HEK293 (cell line): ENCODE data around the gene PPOX.

ENCODE experiments used
- HOXC10 ChIP-seq: sonication (generic); formaldehyde crosslinking; IDR thresholded peaks from 2 replicates; pipeline ENCODE4 v1.8.1; 2023; ENCODE audit warnings: mild to moderate bottlenecking, missing genetic modification reagents
- SCRT2 ChIP-seq: fragments of 450-650 bp; formaldehyde crosslinking; IDR thresholded peaks from 2 replicates; pipeline ENCODE4 v1.5.1; 2016; ENCODE audit warnings: missing biosample characterization, missing genetic modification characterization
- ZBTB17 ChIP-seq: fragments of 450-650 bp; formaldehyde crosslinking; IDR thresholded peaks from 2 replicates; pipeline ENCODE4 v1.5.1; 2016; ENCODE audit warnings: missing biosample characterization, missing genetic modification characterization
- ZBTB20 ChIP-seq: fragments of 450-650 bp; formaldehyde crosslinking; IDR thresholded peaks from 2 replicates; pipeline ENCODE4 v1.5.1; 2016; ENCODE audit warnings: missing biosample characterization, missing genetic modification characterization
- ZFP41 ChIP-seq: fragments of 450-650 bp; formaldehyde crosslinking; IDR thresholded peaks from 2 replicates; pipeline ENCODE4 v1.5.1; 2016; ENCODE audit warnings: missing biosample characterization, missing genetic modification characterization, borderline replicate concordance
- ZNF169 ChIP-seq: fragments of 450-650 bp; formaldehyde crosslinking; IDR thresholded peaks from 2 replicates; pipeline ENCODE4 v1.5.1; 2016; ENCODE audit warnings: missing biosample characterization, missing genetic modification characterization
- ZNF24 ChIP-seq: fragments of 450-650 bp; formaldehyde crosslinking; IDR thresholded peaks from 2 replicates; pipeline ENCODE4 v1.5.1; 2016; ENCODE audit warnings: missing biosample characterization, missing genetic modification characterization
- ZNF26 ChIP-seq: fragments of 450-650 bp; formaldehyde crosslinking; IDR thresholded peaks from 2 replicates; pipeline ENCODE4 v1.5.1; 2016; ENCODE audit warnings: missing biosample characterization, missing genetic modification characterization
- ZNF324 ChIP-seq: fragments of 450-650 bp; formaldehyde crosslinking; IDR thresholded peaks from 2 replicates; pipeline ENCODE4 v1.5.1; 2016; ENCODE audit warnings: missing biosample characterization, missing genetic modification characterization
- ZNF341 ChIP-seq: fragments of 450-650 bp; formaldehyde crosslinking; IDR thresholded peaks from 2 replicates; pipeline ENCODE4; 2016; ENCODE audit warnings: low read depth, missing biosample characterization, missing genetic modification characterization
- ZNF510 ChIP-seq: fragments of 450-650 bp; formaldehyde crosslinking; IDR thresholded peaks from 2 replicates; pipeline ENCODE4 v1.5.1; 2018; ENCODE audit warnings: mild to moderate bottlenecking, missing genetic modification characterization, missing biosample characterization; ENCODE audit not compliant: insufficient replicate concordance
- ZNF514 ChIP-seq: fragments of 450-650 bp; formaldehyde crosslinking; IDR thresholded peaks from 2 replicates; pipeline ENCODE4 v1.5.1; 2016; ENCODE audit warnings: missing biosample characterization, missing genetic modification characterization
- ZNF521 ChIP-seq: fragments of 450-650 bp; formaldehyde crosslinking; IDR thresholded peaks from 2 replicates; pipeline ENCODE4 v1.5.1; 2017; ENCODE audit warnings: missing biosample characterization, mild to moderate bottlenecking, missing genetic modification characterization
- ZNF585B ChIP-seq: fragments of 450-650 bp; formaldehyde crosslinking; IDR thresholded peaks from 2 replicates; pipeline ENCODE4 v1.5.1; 2016; ENCODE audit warnings: missing biosample characterization, missing genetic modification characterization
- ZNF777 ChIP-seq: fragments of 450-650 bp; formaldehyde crosslinking; IDR thresholded peaks from 2 replicates; pipeline ENCODE4 v1.5.1; 2017; ENCODE audit warnings: missing biosample characterization, missing genetic modification characterization, borderline replicate concordance
- ZNF785 ChIP-seq: fragments of 450-650 bp; formaldehyde crosslinking; IDR thresholded peaks from 2 replicates; pipeline ENCODE4 v1.5.1; 2016; ENCODE audit warnings: missing biosample characterization, missing genetic modification characterization
- ZSCAN23 ChIP-seq: fragments of 450-650 bp; formaldehyde crosslinking; IDR thresholded peaks from 2 replicates; pipeline ENCODE4 v1.5.1; 2016; ENCODE audit warnings: missing biosample characterization, missing genetic modification characterization
- TF ChIP-seq, protein P1 (sequence below): fragments of 450-650 bp; formaldehyde crosslinking; IDR thresholded peaks from 2 replicates; pipeline ENCODE4 v1.5.1; 2017; ENCODE audit warnings: missing biosample characterization, missing genetic modification characterization
- TF ChIP-seq, protein P2 (sequence below): fragments of 450-650 bp; formaldehyde crosslinking; conservative IDR thresholded peaks from 2 replicates; pipeline ENCODE4 v1.5.1; 2016; ENCODE audit warnings: low read depth, missing biosample characterization, missing genetic modification characterization
- TF ChIP-seq, protein P3 (sequence below): fragments of 450-650 bp; formaldehyde crosslinking; IDR thresholded peaks from 2 replicates; pipeline ENCODE4 v1.5.1; 2016; ENCODE audit warnings: missing biosample characterization, missing genetic modification characterization
- TF ChIP-seq, protein P4 (sequence below): fragments of 450-650 bp; formaldehyde crosslinking; IDR thresholded peaks from 2 replicates; pipeline ENCODE4 v1.5.1; 2016; ENCODE audit warnings: missing biosample characterization, missing genetic modification characterization, borderline replicate concordance
- TF ChIP-seq, protein P5 (sequence below): fragments of 450-650 bp; formaldehyde crosslinking; optimal IDR thresholded peaks from 2 replicates; pipeline ENCODE3; 2016; ENCODE audit warnings: missing biosample characterization, mild to moderate bottlenecking, missing genetic modification characterization

Gene PPOX

GRCh38 chr1:161133220-161133740, 32.9 kb upstream of the PPOX start (continued):
- TF ChIP-seq, protein P1, sequence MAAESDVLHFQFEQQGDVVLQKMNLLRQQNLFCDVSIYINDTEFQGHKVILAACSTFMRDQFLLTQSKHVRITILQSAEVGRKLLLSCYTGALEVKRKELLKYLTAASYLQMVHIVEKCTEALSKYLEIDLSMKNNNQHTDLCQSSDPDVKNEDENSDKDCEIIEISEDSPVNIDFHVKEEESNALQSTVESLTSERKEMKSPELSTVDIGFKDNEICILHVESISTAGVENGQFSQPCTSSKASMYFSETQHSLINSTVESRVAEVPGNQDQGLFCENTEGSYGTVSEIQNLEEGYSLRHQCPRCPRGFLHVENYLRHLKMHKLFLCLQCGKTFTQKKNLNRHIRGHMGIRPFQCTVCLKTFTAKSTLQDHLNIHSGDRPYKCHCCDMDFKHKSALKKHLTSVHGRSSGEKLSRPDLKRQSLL (tag by site-specific recombination), result no peak
- TF ChIP-seq, protein P2, sequence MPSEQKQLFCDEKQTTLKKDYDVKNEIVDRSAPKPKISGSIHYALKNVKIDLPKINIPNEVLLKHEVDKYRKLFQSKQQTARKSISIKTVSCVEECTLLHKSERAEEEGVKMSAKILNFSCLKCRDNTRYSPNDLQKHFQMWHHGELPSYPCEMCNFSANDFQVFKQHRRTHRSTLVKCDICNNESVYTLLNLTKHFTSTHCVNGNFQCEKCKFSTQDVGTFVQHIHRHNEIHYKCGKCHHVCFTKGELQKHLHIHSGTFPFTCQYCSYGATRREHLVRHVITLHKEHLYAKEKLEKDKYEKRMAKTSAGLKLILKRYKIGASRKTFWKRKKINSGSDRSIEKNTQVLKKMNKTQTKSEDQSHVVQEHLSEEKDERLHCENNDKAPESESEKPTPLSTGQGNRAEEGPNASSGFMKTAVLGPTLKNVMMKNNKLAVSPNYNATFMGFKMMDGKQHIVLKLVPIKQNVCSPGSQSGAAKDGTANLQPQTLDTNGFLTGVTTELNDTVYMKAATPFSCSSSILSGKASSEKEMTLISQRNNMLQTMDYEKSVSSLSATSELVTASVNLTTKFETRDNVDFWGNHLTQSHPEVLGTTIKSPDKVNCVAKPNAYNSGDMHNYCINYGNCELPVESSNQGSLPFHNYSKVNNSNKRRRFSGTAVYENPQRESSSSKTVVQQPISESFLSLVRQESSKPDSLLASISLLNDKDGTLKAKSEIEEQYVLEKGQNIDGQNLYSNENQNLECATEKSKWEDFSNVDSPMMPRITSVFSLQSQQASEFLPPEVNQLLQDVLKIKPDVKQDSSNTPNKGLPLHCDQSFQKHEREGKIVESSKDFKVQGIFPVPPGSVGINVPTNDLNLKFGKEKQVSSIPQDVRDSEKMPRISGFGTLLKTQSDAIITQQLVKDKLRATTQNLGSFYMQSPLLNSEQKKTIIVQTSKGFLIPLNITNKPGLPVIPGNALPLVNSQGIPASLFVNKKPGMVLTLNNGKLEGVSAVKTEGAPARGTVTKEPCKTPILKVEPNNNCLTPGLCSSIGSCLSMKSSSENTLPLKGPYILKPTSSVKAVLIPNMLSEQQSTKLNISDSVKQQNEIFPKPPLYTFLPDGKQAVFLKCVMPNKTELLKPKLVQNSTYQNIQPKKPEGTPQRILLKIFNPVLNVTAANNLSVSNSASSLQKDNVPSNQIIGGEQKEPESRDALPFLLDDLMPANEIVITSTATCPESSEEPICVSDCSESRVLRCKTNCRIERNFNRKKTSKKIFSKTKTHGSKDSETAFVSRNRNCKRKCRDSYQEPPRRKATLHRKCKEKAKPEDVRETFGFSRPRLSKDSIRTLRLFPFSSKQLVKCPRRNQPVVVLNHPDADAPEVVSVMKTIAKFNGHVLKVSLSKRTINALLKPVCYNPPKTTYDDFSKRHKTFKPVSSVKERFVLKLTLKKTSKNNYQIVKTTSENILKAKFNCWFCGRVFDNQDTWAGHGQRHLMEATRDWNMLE (tag by site-specific recombination), result no peak
- TF ChIP-seq ZNF169 (no peak), SCRT2 (no peak), ZFP41 (tag by site-specific recombination) (no peak), ZBTB20 (tag by site-specific recombination) (0 out of 2 replicates have a peak, but pooled peaks have one; percentile 1), ZNF26 (tag by site-specific recombination) (no peak), ZNF777 (tag by site-specific recombination) (no peak), HOXC10 (no peak), ZNF585B (tag by site-specific recombination) (no peak), ZNF24 (tag by site-specific recombination) (0 out of 2 replicates have a peak, but pooled peaks have one; percentile 13), ZNF510 (tag by site-specific recombination) (no peak), ZNF514 (tag by site-specific recombination) (no peak), ZNF521 (no peak), ZSCAN23 (tag by site-specific recombination) (no peak), ZNF324 (tag by site-specific recombination) (no peak), ZNF341 (tag by site-specific recombination) (no peak; the same call in 1 of the 2 replicates), ZBTB17 (tag by site-specific recombination) (peak; percentile 11), ZNF785 (tag by site-specific recombination) (no peak)
- TF ChIP-seq, protein P3, sequence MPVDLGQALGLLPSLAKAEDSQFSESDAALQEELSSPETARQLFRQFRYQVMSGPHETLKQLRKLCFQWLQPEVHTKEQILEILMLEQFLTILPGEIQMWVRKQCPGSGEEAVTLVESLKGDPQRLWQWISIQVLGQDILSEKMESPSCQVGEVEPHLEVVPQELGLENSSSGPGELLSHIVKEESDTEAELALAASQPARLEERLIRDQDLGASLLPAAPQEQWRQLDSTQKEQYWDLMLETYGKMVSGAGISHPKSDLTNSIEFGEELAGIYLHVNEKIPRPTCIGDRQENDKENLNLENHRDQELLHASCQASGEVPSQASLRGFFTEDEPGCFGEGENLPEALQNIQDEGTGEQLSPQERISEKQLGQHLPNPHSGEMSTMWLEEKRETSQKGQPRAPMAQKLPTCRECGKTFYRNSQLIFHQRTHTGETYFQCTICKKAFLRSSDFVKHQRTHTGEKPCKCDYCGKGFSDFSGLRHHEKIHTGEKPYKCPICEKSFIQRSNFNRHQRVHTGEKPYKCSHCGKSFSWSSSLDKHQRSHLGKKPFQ (tag by site-specific recombination), result peak; percentile 91
- TF ChIP-seq, protein P4, sequence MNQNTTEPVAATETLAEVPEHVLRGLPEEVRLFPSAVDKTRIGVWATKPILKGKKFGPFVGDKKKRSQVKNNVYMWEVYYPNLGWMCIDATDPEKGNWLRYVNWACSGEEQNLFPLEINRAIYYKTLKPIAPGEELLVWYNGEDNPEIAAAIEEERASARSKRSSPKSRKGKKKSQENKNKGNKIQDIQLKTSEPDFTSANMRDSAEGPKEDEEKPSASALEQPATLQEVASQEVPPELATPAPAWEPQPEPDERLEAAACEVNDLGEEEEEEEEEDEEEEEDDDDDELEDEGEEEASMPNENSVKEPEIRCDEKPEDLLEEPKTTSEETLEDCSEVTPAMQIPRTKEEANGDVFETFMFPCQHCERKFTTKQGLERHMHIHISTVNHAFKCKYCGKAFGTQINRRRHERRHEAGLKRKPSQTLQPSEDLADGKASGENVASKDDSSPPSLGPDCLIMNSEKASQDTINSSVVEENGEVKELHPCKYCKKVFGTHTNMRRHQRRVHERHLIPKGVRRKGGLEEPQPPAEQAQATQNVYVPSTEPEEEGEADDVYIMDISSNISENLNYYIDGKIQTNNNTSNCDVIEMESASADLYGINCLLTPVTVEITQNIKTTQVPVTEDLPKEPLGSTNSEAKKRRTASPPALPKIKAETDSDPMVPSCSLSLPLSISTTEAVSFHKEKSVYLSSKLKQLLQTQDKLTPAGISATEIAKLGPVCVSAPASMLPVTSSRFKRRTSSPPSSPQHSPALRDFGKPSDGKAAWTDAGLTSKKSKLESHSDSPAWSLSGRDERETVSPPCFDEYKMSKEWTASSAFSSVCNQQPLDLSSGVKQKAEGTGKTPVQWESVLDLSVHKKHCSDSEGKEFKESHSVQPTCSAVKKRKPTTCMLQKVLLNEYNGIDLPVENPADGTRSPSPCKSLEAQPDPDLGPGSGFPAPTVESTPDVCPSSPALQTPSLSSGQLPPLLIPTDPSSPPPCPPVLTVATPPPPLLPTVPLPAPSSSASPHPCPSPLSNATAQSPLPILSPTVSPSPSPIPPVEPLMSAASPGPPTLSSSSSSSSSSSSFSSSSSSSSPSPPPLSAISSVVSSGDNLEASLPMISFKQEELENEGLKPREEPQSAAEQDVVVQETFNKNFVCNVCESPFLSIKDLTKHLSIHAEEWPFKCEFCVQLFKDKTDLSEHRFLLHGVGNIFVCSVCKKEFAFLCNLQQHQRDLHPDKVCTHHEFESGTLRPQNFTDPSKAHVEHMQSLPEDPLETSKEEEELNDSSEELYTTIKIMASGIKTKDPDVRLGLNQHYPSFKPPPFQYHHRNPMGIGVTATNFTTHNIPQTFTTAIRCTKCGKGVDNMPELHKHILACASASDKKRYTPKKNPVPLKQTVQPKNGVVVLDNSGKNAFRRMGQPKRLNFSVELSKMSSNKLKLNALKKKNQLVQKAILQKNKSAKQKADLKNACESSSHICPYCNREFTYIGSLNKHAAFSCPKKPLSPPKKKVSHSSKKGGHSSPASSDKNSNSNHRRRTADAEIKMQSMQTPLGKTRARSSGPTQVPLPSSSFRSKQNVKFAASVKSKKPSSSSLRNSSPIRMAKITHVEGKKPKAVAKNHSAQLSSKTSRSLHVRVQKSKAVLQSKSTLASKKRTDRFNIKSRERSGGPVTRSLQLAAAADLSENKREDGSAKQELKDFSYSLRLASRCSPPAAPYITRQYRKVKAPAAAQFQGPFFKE (tag by site-specific recombination), result no peak
- TF ChIP-seq, protein P5, sequence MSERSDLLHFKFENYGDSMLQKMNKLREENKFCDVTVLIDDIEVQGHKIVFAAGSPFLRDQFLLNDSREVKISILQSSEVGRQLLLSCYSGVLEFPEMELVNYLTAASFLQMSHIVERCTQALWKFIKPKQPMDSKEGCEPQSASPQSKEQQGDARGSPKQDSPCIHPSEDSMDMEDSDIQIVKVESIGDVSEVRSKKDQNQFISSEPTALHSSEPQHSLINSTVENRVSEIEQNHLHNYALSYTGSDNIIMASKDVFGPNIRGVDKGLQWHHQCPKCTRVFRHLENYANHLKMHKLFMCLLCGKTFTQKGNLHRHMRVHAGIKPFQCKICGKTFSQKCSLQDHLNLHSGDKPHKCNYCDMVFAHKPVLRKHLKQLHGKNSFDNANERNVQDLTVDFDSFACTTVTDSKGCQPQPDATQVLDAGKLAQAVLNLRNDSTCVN, result no peak
